Renal cortical epithelial cell (primary cell): ENCODE results near the gene SFMBT2. TPM values are rescaled to one million over a fixed set of nuclear protein-coding genes. Genes with fewer than 3 reads are reported as not detected.
"Not testable (repeated sequence)": the region's sequence is repeated elsewhere in the genome, so short reads cannot be mapped to it uniquely, and the experiment has no call there.

ENCODE experiments used
- DNase-seq: peaks from one replicate; pipeline ENCODE4 v3.0.0-alpha.2; 2011; ENCODE audit warnings: low read depth
- total RNA-seq: library from RNA; depleted of rRNA; stranded (reverse); fragments of >200 nt; gene quantifications from 2 replicates; pipeline ENCODE4 v1.2.3, GENCODE V29; 2014

Gene SFMBT2
- total RNA-seq, 1 donor from 2014 or later: 0.45 TPM

GRCh38 chr10:7225133-7225532 is 185.7 kb downstream of the SFMBT2 start:
- DNase-seq: no peak

- DNase-seq: peak; percentile 3
These were observed 191.9 kb downstream of the SFMBT2 start for GRCh38 chr10:7218968-7219367.

GRCh38 chr10:7212696-7213095 is 198.1 kb downstream of the SFMBT2 start:
- DNase-seq: not testable (repeated sequence)

GRCh38 chr10:7211857-7212577 is 198.8 kb downstream of the SFMBT2 start:
- DNase-seq: no peak

- no peak for DNase-seq
These were observed 200.3 kb downstream of the SFMBT2 start for GRCh38 chr10:7210516-7210915.

- no peak for DNase-seq
These were observed 201.4 kb downstream of the SFMBT2 start for GRCh38 chr10:7209458-7209857.

- DNase-seq: no peak
These were observed 204.3 kb downstream of the SFMBT2 start for GRCh38 chr10:7206412-7207100.

GRCh38 chr10:7205656-7206055 is 205.2 kb downstream of the SFMBT2 start:
- DNase-seq: no peak

GRCh38 chr10:7202793-7203355 is 208.0 kb downstream of the SFMBT2 start:
- DNase-seq: no peak

GRCh38 chr10:7199152-7199760 is 211.6 kb downstream of the SFMBT2 start:
- no peak for DNase-seq

GRCh38 chr10:7196284-7196683 is 214.6 kb downstream of the SFMBT2 start:
- no peak for DNase-seq

- no peak for DNase-seq
These were observed 215.7 kb downstream of the SFMBT2 start for GRCh38 chr10:7195118-7195517.

- DNase-seq: no peak
These were observed 216.3 kb downstream of the SFMBT2 start for GRCh38 chr10:7194571-7194970.

GRCh38 chr10:7193369-7193768 is 217.5 kb downstream of the SFMBT2 start:
- DNase-seq: no peak

GRCh38 chr10:7192831-7193361 is 217.9 kb downstream of the SFMBT2 start:
- no peak for DNase-seq

GRCh38 chr10:7192061-7192460 is 218.8 kb downstream of the SFMBT2 start:
- no peak for DNase-seq

GRCh38 chr10:7190772-7191171 is 220.1 kb downstream of the SFMBT2 start:
- not testable (repeated sequence) for DNase-seq

- DNase-seq: no peak
These were observed 220.9 kb downstream of the SFMBT2 start for GRCh38 chr10:7189909-7190308.

GRCh38 chr10:7188456-7189050 is 222.3 kb downstream of the SFMBT2 start:
- DNase-seq: no peak

GRCh38 chr10:7186387-7187018 is 224.3 kb downstream of the SFMBT2 start:
- no peak for DNase-seq

GRCh38 chr10:7185367-7185690 is 225.5 kb downstream of the SFMBT2 start:
- no peak for DNase-seq
